HCT116 (cell line): Measurements from ENCODE around the gene SKA3.

Experiments
- CEBPB ChIP-seq: IDR thresholded peaks from 2 replicates; pipeline ENCODE4 v1.6.1; 2012; ENCODE audit warnings: low read depth
- CTCF ChIP-seq, 3 experiments: fragments of 200-600 bp in 1 of 3; sonication (generic) in 1 of 3; IDR thresholded peaks in 2 of 3; conservative IDR thresholded peaks in 1 of 3; 2 replicates each; pipeline ENCODE4 v1.5.1; 2012 to 2017; ENCODE audit warnings: low read depth in 2 of 3, low read length in 2 of 3, antibody characterized with exemption in 1 of 3, borderline replicate concordance in 1 of 3, control low read depth in 1 of 3, mild to moderate bottlenecking in 1 of 3, mixed read lengths in 1 of 3, mixed run types in 1 of 3, moderate library complexity in 1 of 3; ENCODE audit not compliant: insufficient read depth in 1 of 3
- EGR1 ChIP-seq: IDR thresholded peaks from 2 replicates; pipeline ENCODE4 v1.6.1; 2012; ENCODE audit warnings: low read depth
- EZH2 ChIP-seq: fragments of 200-600 bp; sonication (generic); IDR thresholded peaks from 2 replicates; pipeline ENCODE4 v1.6.1; 2017; ENCODE audit warnings: antibody characterized with exemption, mixed run types
- POLR2A ChIP-seq: IDR thresholded peaks from 2 replicates; pipeline ENCODE4 v1.7.0; 2011; ENCODE audit warnings: borderline replicate concordance; ENCODE audit not compliant: insufficient read depth, insufficient read length; ENCODE audit errors: extremely low read depth
- POLR2AphosphoS5 ChIP-seq: IDR thresholded peaks from 2 replicates; pipeline ENCODE4 v1.6.1; 2011; ENCODE audit warnings: mild to moderate bottlenecking, low read depth, low read length, moderate library complexity
- SIN3A ChIP-seq: IDR thresholded peaks from 2 replicates; pipeline ENCODE4 v1.6.1; 2012; ENCODE audit warnings: low read depth

GRCh38 chr13:21202767-21203531 lies 26.6 kb upstream of the SKA3 start:
- no peak for TF ChIP-seq EZH2
- no peak for TF ChIP-seq CTCF (IDR thresholded peaks at IDR 0.05 in 2 of 3, conservative IDR thresholded peaks at IDR 0.05 in 1 of 3; ENCODE audit: borderline replicate concordance in 1 of 3, insufficient read depth in 1 of 3, low read depth in 2 of 3, low read length in 2 of 3)
- no peak for TF ChIP-seq POLR2A
- no peak for TF ChIP-seq SIN3A
- TF ChIP-seq CEBPB = no peak
- TF ChIP-seq POLR2AphosphoS5 = no peak
- no peak for TF ChIP-seq EGR1
